Measurements from ENCODE around the gene JAG2.

- TF ChIP-seq POLR2AphosphoS5 (IDR thresholded peaks at IDR 0.05) (no peak), CTCF (IDR thresholded peaks at IDR 0.05) (no peak)
Observed at GRCh38 chr14:105211086-105211757, 42.6 kb upstream of the JAG2 start.

Data from breast epithelium (tissue), 3 donors.